ENCODE measurements around the gene PRPH2.

GRCh38 chr6:42708096-42708495, 14.3 kb downstream of the PRPH2 start:
- TF ChIP-seq CTCF (IDR thresholded peaks at IDR 0.05) (no peak), EP300 (IDR thresholded peaks at IDR 0.05) (no peak), POLR2A (IDR thresholded peaks at IDR 0.05) (no peak)

Data from stomach (tissue), 4 donors.